ENCODE measurements around the gene DCHS1.

DNA sequence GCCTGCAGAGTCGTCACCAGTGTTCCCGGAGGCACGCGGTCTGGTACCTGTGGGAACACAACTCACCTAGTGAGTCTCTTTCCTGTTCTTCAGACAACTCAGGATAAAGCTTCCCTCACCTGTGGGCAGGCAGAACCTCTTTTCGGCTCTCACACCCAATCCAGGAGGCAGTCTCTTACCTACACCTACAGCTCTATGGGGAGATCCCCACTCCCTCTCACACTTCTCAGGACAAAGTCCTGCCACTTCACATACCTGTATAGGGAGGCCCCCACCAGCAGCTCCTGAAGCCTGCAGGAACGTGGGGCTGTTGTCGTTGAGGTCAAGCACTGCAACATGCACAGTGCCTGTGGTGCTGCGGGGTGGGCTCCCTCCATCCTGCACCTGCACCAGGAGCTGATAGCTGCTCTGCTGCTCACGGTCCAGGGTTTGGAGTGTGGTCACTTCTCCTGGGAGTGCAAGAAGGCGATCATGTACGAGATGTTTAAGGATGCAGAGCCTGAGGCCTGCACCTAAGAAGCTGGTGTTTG is 24.2 kb downstream of the DCHS1 start:
- TF ChIP-seq, protein P1, sequence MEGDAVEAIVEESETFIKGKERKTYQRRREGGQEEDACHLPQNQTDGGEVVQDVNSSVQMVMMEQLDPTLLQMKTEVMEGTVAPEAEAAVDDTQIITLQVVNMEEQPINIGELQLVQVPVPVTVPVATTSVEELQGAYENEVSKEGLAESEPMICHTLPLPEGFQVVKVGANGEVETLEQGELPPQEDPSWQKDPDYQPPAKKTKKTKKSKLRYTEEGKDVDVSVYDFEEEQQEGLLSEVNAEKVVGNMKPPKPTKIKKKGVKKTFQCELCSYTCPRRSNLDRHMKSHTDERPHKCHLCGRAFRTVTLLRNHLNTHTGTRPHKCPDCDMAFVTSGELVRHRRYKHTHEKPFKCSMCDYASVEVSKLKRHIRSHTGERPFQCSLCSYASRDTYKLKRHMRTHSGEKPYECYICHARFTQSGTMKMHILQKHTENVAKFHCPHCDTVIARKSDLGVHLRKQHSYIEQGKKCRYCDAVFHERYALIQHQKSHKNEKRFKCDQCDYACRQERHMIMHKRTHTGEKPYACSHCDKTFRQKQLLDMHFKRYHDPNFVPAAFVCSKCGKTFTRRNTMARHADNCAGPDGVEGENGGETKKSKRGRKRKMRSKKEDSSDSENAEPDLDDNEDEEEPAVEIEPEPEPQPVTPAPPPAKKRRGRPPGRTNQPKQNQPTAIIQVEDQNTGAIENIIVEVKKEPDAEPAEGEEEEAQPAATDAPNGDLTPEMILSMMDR (IDR thresholded peaks at IDR 0.05): no peak
- TF ChIP-seq EP300 (IDR thresholded peaks at IDR 0.05): no peak
- TF ChIP-seq POLR2A (IDR thresholded peaks at IDR 0.05): no peak

Data from tibial nerve (tissue), 4 donors.